GM21529 (cell line): ENCODE measurements around the gene DET1.
"Not testable (repeated sequence)": the region's sequence is repeated elsewhere in the genome, so short reads cannot be mapped to it uniquely, and the experiment has no call there.

Source experiments
- ATAC-seq: cut with Tn5 transposase; IDR thresholded peaks from one replicate; pipeline ENCODE4 v1.9.1; 2021; ENCODE audit not compliant: unreplicated experiment

The DET1 gene

GRCh38 chr15:88541111-88541510, 5.4 kb downstream of the DET1 start:
- ATAC-seq: not testable (repeated sequence)

GRCh38 chr15:88540350-88540749, 6.1 kb downstream of the DET1 start:
- ATAC-seq: not testable (repeated sequence)

DNA sequence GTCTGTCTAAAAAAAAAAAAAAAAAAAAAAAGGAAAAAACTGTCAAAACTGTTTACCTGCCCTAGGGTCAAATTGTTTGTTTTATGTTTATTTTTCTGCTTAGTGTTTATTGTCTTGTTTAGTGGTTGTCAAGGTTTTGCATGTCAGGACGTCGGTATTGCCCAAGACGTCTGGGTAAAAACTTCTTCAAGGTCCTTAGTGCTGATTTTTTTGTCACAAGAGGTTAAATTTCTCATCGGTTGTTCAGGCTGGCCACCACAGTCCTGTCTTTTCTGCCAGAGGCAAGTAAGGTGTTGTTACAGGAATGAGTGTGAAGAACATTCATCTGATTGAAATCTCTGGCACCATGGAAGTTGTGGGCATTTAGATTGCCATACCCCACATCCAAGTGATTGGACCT, 7.0 kb downstream of the DET1 start:
- ATAC-seq: no peak

DNA sequence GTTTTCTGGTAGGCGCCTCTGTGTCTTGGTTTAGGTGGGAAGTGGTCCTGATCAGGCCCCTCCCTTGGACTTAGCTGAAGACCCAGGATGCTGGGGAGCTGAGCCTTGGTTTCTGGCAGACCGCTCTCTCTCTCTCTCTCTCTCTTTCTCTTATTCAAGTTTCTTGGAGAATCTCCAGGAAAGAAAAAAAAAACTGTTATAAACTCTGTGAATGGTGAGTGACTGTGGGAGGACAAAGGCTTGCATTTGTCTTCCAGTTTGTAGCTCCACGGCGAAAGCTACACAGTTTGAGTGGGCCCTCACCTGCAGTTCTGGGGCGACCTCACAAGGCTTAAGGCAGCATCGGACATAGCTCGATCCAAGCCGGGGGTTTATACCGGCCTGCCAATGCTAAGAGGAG, 7.5 kb downstream of the DET1 start:
- no peak for ATAC-seq

DNA sequence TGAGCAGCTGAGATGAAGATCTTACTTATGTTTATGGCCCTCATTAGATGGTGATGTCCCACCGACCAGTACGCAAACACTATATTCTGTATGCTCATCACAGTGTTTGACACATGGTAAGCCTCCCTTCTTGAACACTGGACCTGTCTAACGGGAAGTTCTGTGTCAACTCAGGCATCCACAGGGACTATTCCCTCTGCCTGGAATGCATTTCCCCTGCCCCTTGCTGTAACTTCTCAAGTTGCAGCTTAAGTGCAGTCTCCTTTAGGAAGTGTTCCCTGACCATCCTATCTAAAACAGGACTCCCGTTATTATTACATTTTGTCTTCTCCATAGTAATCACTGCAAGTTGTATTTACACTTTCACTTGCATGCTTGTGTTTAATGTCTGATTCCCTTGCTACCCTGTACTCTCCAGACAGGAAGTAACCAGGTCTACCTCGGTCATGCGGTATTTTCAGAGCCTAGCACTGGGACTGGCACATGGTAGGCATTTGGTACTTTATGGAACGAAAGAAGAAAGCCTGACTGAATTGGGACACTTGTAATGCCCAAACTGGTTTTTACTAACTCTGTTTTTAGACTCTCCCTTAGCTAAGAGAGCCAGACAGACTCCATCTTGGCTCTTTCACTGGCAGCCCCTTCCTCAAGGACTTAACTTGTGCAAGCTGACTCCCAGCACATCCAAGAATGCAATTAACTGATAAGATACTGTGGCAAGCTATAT, 8.7 kb downstream of the DET1 start:
- ATAC-seq: no peak

- no peak for ATAC-seq
Observed at GRCh38 chr15:88535607-88536313, 10.7 kb downstream of the DET1 start.

- no peak for ATAC-seq
Observed at GRCh38 chr15:88535100-88535499, 11.4 kb downstream of the DET1 start.

DNA sequence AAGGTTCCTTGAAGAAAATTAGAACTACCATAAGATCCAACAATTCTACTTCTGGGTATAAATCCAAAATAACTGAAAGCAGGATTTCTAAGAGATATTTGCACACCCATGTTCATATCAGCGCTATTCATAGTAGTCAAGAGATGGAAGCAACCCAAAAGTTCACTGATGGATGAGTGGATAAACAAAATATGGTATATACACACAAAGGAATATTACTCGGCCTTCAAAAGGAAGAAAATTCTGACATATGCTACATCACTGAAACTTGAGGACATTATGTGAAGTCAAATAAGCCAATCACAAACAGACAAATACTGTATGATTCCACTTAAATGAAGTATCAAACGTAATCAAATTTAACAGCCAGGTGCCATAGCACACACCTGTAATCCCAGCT, 13.1 kb downstream of the DET1 start:
- no peak for ATAC-seq

GRCh38 chr15:88529021-88529630, 17.4 kb downstream of the DET1 start:
- no peak for ATAC-seq

GRCh38 chr15:88526247-88526879, 20.1 kb downstream of the DET1 start:
- ATAC-seq: no peak

GRCh38 chr15:88525418-88525817, 21.1 kb downstream of the DET1 start:
- no peak for ATAC-seq

- not testable (repeated sequence) for ATAC-seq
Observed at GRCh38 chr15:88524094-88524493, 22.4 kb downstream of the DET1 start.

- ATAC-seq: no peak
Observed at GRCh38 chr15:88518903-88519302, 27.6 kb downstream of the DET1 start.

DNA sequence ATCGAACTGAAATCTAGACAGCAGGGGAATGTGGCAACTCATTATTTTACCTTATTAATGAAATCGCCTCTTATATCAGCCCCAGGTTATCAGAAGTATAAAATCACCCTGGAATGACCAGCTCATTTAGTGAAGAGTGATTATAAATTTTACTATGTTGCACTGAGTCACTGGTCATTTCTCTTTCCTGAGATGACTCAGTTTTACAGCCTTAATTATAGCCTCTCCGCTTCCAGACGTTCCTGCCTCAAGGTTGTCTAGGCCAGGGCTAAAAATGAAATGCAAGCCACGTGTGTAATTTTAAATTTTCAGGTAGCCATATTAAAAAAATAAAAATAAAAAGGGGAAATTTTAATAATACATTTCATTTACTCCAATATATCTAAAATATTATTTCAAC, 33.3 kb downstream of the DET1 start:
- ATAC-seq: no peak

GRCh38 chr15:88512601-88513000, 33.9 kb downstream of the DET1 start:
- no peak for ATAC-seq

- ATAC-seq: no peak
Observed at GRCh38 chr15:88512078-88512477, 34.4 kb downstream of the DET1 start.

DNA sequence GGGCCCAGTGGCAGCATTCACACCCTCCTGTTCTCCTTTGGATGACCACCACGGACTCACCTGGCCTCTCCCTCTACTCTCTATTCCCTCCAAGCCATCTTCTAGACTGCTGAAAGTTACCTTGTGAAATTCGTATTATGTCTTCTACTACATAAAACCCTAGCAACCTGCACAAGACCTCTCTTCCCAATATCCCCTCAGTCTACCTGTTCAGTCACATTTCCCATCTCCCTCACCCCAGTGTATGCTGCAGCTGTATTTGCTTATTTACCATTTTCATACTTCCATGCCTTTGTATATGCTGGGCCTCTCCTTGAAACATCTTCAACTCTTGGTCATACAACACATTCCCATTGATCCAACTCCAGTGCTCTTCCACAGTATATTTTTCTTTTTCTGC, 35.3 kb downstream of the DET1 start:
- ATAC-seq: no peak

DNA sequence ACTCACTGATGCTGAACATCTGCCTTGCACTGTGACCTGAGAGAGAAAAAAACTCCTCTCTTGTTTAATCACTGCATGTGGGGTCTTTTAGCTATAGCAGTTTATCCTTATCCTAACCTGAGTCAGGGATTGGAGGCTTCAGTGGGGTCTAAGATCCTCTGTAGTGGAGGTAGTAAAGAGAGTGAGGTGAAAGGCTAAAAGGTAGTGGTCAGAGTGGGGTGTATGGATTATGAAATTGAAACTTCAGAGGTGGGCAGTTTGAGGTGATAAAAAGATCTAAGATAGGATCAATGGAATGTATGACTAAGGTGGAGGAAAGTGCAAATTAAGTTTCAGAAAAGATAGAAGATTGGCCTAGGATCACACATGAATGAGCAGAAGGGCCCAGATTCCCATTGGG, 36.5 kb downstream of the DET1 start:
- ATAC-seq: no peak

- no peak for ATAC-seq
Observed at GRCh38 chr15:88509321-88509720, 37.2 kb downstream of the DET1 start.

- ATAC-seq: no peak
Observed at GRCh38 chr15:88506628-88507027, 39.9 kb downstream of the DET1 start.

- no peak for ATAC-seq
Observed at GRCh38 chr15:88505721-88506120, 40.8 kb downstream of the DET1 start.

- ATAC-seq: no peak
Observed at GRCh38 chr15:88504445-88504844, 42.0 kb downstream of the DET1 start.
